IMR-90 (cell line): ENCODE data around the gene FRAS1. TPM values are rescaled to one million over a fixed set of nuclear protein-coding genes. Genes with fewer than 3 reads are reported as not detected.

Experiments used
- ATAC-seq: fragments of 200-7000 bp; cut with Tn5 transposase; 2 replicates; pipeline ENCODE4 v1.9.1; 2020; ENCODE audit warnings: low read depth, mild to moderate bottlenecking, moderate library complexity
- BruUV-seq: library from RNA; stranded (reverse); fragments of 400-500 nt; replicated peaks from 2 replicates; lab custom pipeline; 2021; lab: Mats Ljungman, UMichigan
- CTCF ChIA-PET: fragments of 300-600 bp; formaldehyde crosslinking; extraction: SDS; loops from one replicate; lab custom pipeline; 2021; ENCODE audit warnings: antibody characterized with exemption; lab: Yijun Ruan, JAX
- POLR2A ChIA-PET: fragments of 300-600 bp; sonication (Branson Sonifier 250); formaldehyde crosslinking; loops from one replicate; lab custom pipeline; 2022; ENCODE audit warnings: antibody characterized with exemption; ENCODE audit not compliant: unreplicated experiment; lab: Charles Lee
- DNase-seq: peaks from one replicate; pipeline ENCODE4 v3.0.0; 2013
- H2AFZ ChIP-seq: replicated peaks from 2 replicates; pipeline ENCODE3; 2013; ENCODE audit warnings: low read length, mild to moderate bottlenecking; ENCODE audit not compliant: poor library complexity
- H2AK5ac ChIP-seq: 2 replicates; pipeline ENCODE4 v1.6.1; 2013; ENCODE audit warnings: low read depth, low read length, inconsistent platforms
- H2AK9ac ChIP-seq: replicated peaks from 2 replicates; pipeline ENCODE3; 2013; ENCODE audit warnings: mild to moderate bottlenecking, low read depth, low read length, moderate library complexity; ENCODE audit not compliant: poor library complexity
- H2BK120ac ChIP-seq: 2 replicates; pipeline ENCODE4 v1.6.1; 2013; ENCODE audit warnings: low read depth, low read length, inconsistent platforms
- H2BK15ac ChIP-seq: 3 replicates; pipeline ENCODE4 v1.6.1; 2013; ENCODE audit warnings: low read depth, low read length, inconsistent platforms
- H2BK20ac ChIP-seq: 2 replicates; pipeline ENCODE4 v1.6.1; 2013; ENCODE audit warnings: low read depth, mild to moderate bottlenecking, inconsistent platforms, low read length, moderate library complexity
- H2BK5ac ChIP-seq: 2 replicates; pipeline ENCODE4 v1.6.1; 2013; ENCODE audit warnings: mild to moderate bottlenecking, low read depth, low read length, inconsistent platforms; ENCODE audit not compliant: poor library complexity, severe bottlenecking
- H3K14ac ChIP-seq: replicated peaks from 2 replicates; pipeline ENCODE4 v1.6.1; 2013; ENCODE audit warnings: low read depth, low read length, inconsistent platforms
- H3K18ac ChIP-seq: 2 replicates; pipeline ENCODE4 v1.6.1; 2013; ENCODE audit warnings: low read depth, low read length, control low read depth
- H3K23ac ChIP-seq: 2 replicates; pipeline ENCODE4 v1.6.1; 2013; ENCODE audit warnings: low read depth, low read length, inconsistent platforms
- H3K27ac ChIP-seq: 2 replicates; pipeline ENCODE4 v1.5.1; 2013; ENCODE audit warnings: mild to moderate bottlenecking, control low read depth, low read length; ENCODE audit not compliant: insufficient read depth
- H3K27me3 ChIP-seq: 2 replicates; pipeline ENCODE4 v1.6.1; 2013; ENCODE audit warnings: low read length; ENCODE audit not compliant: control insufficient read depth, insufficient read depth
- H3K36me3 ChIP-seq: 2 replicates; pipeline ENCODE4 v1.6.1; 2013; ENCODE audit warnings: low read length, mixed read lengths; ENCODE audit not compliant: control insufficient read depth, insufficient read depth
- H3K4ac ChIP-seq: 2 replicates; pipeline ENCODE4 v1.6.1; 2013; ENCODE audit warnings: low read depth, low read length, inconsistent platforms
- H3K4me1 ChIP-seq: 2 replicates; pipeline ENCODE4 v1.6.1; 2013; ENCODE audit warnings: low read length, mixed read lengths; ENCODE audit not compliant: control insufficient read depth, insufficient read depth
- H3K4me2 ChIP-seq: 2 replicates; pipeline ENCODE4 v1.6.1; 2013; ENCODE audit warnings: low read depth, mild to moderate bottlenecking, control low read depth, low read length, moderate library complexity
- H3K4me3 ChIP-seq: 2 replicates; pipeline ENCODE4 v1.5.1; 2013; ENCODE audit warnings: low read depth, mild to moderate bottlenecking, control low read depth, low read length, moderate library complexity; ENCODE audit not compliant: insufficient read depth
- H3K56ac ChIP-seq: 2 replicates; pipeline ENCODE4 v1.6.1; 2013; ENCODE audit warnings: low read length, inconsistent platforms; ENCODE audit not compliant: insufficient read depth; ENCODE audit errors: extremely low read depth
- H3K79me1 ChIP-seq, 2 experiments: 2 replicates each; pipeline ENCODE4 v1.6.1; 2013; ENCODE audit warnings: low read length in 2 of 2, inconsistent platforms in 1 of 2, low read depth in 1 of 2
- H3K9ac ChIP-seq: 2 replicates; pipeline ENCODE4 v1.6.1; 2013; ENCODE audit warnings: low read depth, low read length, control low read depth
- H3K9me1 ChIP-seq: 2 replicates; pipeline ENCODE4 v1.6.1; 2013; ENCODE audit warnings: low read length, inconsistent platforms; ENCODE audit not compliant: insufficient read depth
- H3K9me3 ChIP-seq: 2 replicates; pipeline ENCODE4 v1.6.1; 2013; ENCODE audit warnings: low read length; ENCODE audit not compliant: control insufficient read depth, insufficient read depth
- H4K20me1 ChIP-seq: 2 replicates; pipeline ENCODE4 v1.6.1; 2013; ENCODE audit warnings: low read length, inconsistent platforms; ENCODE audit not compliant: insufficient read depth
- H4K5ac ChIP-seq: 2 replicates; pipeline ENCODE4 v1.6.1; 2013; ENCODE audit warnings: mild to moderate bottlenecking, low read depth, low read length, control low read depth
- H4K8ac ChIP-seq, 2 experiments: 2 replicates each; pipeline ENCODE4 v1.6.1; 2013; ENCODE audit warnings: low read depth in 2 of 2, low read length in 2 of 2, control low read depth in 1 of 2, inconsistent platforms in 1 of 2
- H4K91ac ChIP-seq: 2 replicates; pipeline ENCODE4 v1.6.1; 2013; ENCODE audit warnings: low read depth, low read length, inconsistent platforms; ENCODE audit not compliant: insufficient read depth
- BHLHE40 ChIP-seq: fragments of 150-350 bp; IDR thresholded peaks from 2 replicates; pipeline ENCODE4 v1.6.1; 2016; ENCODE audit warnings: mild to moderate bottlenecking, low read depth, low read length
- CHD1 ChIP-seq: IDR thresholded peaks from 2 replicates; pipeline ENCODE4 v1.6.1; 2012; ENCODE audit warnings: low read depth, low read length, improper control_type of control experiment
- FOS ChIP-seq: fragments of 150-350 bp; IDR thresholded peaks from 2 replicates; pipeline ENCODE4 v1.6.1; 2016; ENCODE audit warnings: low read depth, low read length
- MAFK ChIP-seq: IDR thresholded peaks from 2 replicates; pipeline ENCODE4 v1.6.1; 2012; ENCODE audit warnings: low read depth, low read length, improper control_type of control experiment
- MAZ ChIP-seq: IDR thresholded peaks from 2 replicates; pipeline ENCODE4 v1.6.1; 2012; ENCODE audit warnings: low read depth, mild to moderate bottlenecking, low read length, improper control_type of control experiment, moderate library complexity, borderline replicate concordance
- MXI1 ChIP-seq: IDR thresholded peaks from 2 replicates; pipeline ENCODE4 v1.6.1; 2012; ENCODE audit warnings: low read depth, mild to moderate bottlenecking, low read length, moderate library complexity, borderline replicate concordance
- NFE2L2 ChIP-seq: fragments of 150-350 bp; IDR thresholded peaks from 2 replicates; pipeline ENCODE4 v1.6.1; 2016; ENCODE audit warnings: low read depth, mild to moderate bottlenecking, low read length
- POLR2A ChIP-seq: IDR thresholded peaks from 2 replicates; pipeline ENCODE4 v1.6.1; 2012; ENCODE audit warnings: mild to moderate bottlenecking, low read depth, low read length
- RCOR1 ChIP-seq: IDR thresholded peaks from 2 replicates; pipeline ENCODE4 v1.6.1; 2012; ENCODE audit warnings: mild to moderate bottlenecking, low read length, improper control_type of control experiment; ENCODE audit not compliant: insufficient replicate concordance
- RFX5 ChIP-seq: IDR thresholded peaks from 2 replicates; pipeline ENCODE4 v1.8.0; 2012; ENCODE audit warnings: low read depth, mild to moderate bottlenecking, low read length, moderate library complexity
- SMC3 ChIP-seq: fragments of 150-350 bp; IDR thresholded peaks from 2 replicates; pipeline ENCODE4 v1.6.1; 2016; ENCODE audit warnings: low read depth, mild to moderate bottlenecking, antibody characterized with exemption, low read length, moderate library complexity
- WGBS, 2 experiments: methylation state at CpG; one replicate each; pipeline versions ENCODE4 v1.1.5 to v1.1.7; 2013; ENCODE audit warnings: missing lambda C conversion rate in 2 of 2; ENCODE audit not compliant: insufficient read length in 1 of 2; ENCODE audit errors: extremely low coverage in 2 of 2; 5-methylcytosine and 5-hydroxymethylcytosine counted together
- dilution Hi-C: fragments of 300-500 bp; cut with HindIII; formaldehyde crosslinking; loops from one replicate; pipeline ENCODE4 v1.14.3; 2018; ENCODE audit warnings: low sequenced_read_pairs; ENCODE audit not compliant: unreplicated experiment
- in situ Hi-C: fragments of 300-500 bp; cut with MboI; formaldehyde crosslinking; loops from 3 replicates; pipeline ENCODE4 v1.14.3; 2019; ENCODE audit warnings: low sequenced_read_pairs, inconsistent platforms, mixed read lengths
- intact Hi-C: fragments of 100-400 bp; cut with micrococcal nuclease; formaldehyde crosslinking; loops from 2 replicates; pipeline ENCODE4 v1.10.0; 2022
- polyA plus RNA-seq, 3 experiments: library from polyadenylated mRNA; depleted of rRNA; stranded (reverse); fragments of >200 nt; gene quantifications; 2 replicates each; pipeline ENCODE4 v1.2.3, GENCODE V29; 2012; ENCODE audit warnings: low replicate concordance in 1 of 3
- total RNA-seq: library from RNA; depleted of rRNA; stranded (reverse); fragments of >200 nt; gene quantifications from 2 replicates; pipeline ENCODE4 v1.2.3, GENCODE V29; 2012
- TF ChIP-seq, protein P1 (sequence below): conservative IDR thresholded peaks from 2 replicates; pipeline ENCODE4 v1.5.1; 2012; ENCODE audit warnings: mild to moderate bottlenecking, low read depth, low read length, improper control_type of control experiment
- TF ChIP-seq, protein P2 (sequence below): fragments of 150-350 bp; IDR thresholded peaks from 2 replicates; pipeline ENCODE4 v1.6.1; 2016; ENCODE audit warnings: low read depth, mild to moderate bottlenecking, low read length, moderate library complexity, borderline replicate concordance
- TF ChIP-seq, protein P3 (sequence below): fragments of 150-350 bp; IDR thresholded peaks from 2 replicates; pipeline ENCODE4 v1.6.1; 2017; ENCODE audit warnings: mild to moderate bottlenecking, antibody characterized with exemption, low read length, low read depth

Gene FRAS1
- total and polyA plus RNA-seq, 2 of the 4 experiments (the other 2 are of a cell fraction): under 0.01 to 0.03 TPM

DNA sequence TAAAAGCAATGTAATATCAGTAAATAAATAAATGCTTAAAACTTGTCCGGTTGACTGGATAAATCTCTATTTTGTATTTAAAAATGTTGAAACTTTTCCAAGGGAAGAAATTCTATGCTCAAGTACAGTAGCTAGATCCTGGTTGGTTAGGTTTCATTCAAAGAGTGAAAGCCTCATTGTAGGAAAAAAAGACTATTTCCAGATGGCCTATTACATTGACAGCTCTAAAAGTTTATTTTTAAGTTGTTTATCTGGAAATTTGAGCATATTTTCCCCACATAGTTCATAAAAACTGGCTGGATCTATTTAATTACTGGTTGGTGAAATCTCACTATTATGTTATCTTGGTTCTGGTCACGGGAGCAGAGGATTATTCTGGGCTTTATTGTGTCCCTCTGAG, 38.0 kb downstream of the FRAS1 start:
- Histone ChIP-seq H3K9me1 (no peaks in the 10 kb centered on the region), H2AK9ac (no peak overlapping the region), H3K9ac (no peak overlapping the region), H2BK15ac (no peak overlapping the region), H3K36me3 (no peaks in the 10 kb centered on the region), H4K5ac (no peak overlapping the region), H4K91ac (no peak overlapping the region), H3K4me1 (no peaks in the 10 kb centered on the region), H2BK5ac (no peak overlapping the region), H3K27ac (no peak overlapping the region), H3K4ac (no peak overlapping the region), H2BK20ac (no peak overlapping the region), H2AFZ (no peak overlapping the region), H3K18ac (no peak overlapping the region), H3K27me3 (no peaks in the 10 kb centered on the region), H3K4me3 (no peak overlapping the region), H3K23ac (no peak overlapping the region), H3K79me1 (no peaks in the 10 kb centered on the region), H3K14ac (no peak overlapping the region), H4K20me1 (no peaks in the 10 kb centered on the region), H3K4me2 (no peak overlapping the region), H2BK120ac (no peak overlapping the region), H2AK5ac (no peak overlapping the region), H3K9me3 (no peaks in the 10 kb centered on the region), H3K56ac (no peak overlapping the region), H4K8ac (no peak overlapping the region)
- ATAC-seq (no peak), DNase-seq (no peak)
- WGBS, 2 experiments: no CpG with 5 or more reads among the region's 2 CpGs
- dilution Hi-C loops (no loop called here), intact Hi-C loops (no loop called here), in situ Hi-C loops (no loop called here)
- BruUV-seq: no TSS peak
- CTCF ChIA-PET: no interaction called here
- no peak for TF ChIP-seq SMC3
- no peak for TF ChIP-seq FOS
- TF ChIP-seq, protein P1, sequence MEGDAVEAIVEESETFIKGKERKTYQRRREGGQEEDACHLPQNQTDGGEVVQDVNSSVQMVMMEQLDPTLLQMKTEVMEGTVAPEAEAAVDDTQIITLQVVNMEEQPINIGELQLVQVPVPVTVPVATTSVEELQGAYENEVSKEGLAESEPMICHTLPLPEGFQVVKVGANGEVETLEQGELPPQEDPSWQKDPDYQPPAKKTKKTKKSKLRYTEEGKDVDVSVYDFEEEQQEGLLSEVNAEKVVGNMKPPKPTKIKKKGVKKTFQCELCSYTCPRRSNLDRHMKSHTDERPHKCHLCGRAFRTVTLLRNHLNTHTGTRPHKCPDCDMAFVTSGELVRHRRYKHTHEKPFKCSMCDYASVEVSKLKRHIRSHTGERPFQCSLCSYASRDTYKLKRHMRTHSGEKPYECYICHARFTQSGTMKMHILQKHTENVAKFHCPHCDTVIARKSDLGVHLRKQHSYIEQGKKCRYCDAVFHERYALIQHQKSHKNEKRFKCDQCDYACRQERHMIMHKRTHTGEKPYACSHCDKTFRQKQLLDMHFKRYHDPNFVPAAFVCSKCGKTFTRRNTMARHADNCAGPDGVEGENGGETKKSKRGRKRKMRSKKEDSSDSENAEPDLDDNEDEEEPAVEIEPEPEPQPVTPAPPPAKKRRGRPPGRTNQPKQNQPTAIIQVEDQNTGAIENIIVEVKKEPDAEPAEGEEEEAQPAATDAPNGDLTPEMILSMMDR: no peak
- TF ChIP-seq, protein P2, sequence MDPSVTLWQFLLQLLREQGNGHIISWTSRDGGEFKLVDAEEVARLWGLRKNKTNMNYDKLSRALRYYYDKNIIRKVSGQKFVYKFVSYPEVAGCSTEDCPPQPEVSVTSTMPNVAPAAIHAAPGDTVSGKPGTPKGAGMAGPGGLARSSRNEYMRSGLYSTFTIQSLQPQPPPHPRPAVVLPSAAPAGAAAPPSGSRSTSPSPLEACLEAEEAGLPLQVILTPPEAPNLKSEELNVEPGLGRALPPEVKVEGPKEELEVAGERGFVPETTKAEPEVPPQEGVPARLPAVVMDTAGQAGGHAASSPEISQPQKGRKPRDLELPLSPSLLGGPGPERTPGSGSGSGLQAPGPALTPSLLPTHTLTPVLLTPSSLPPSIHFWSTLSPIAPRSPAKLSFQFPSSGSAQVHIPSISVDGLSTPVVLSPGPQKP: no peak
- TF ChIP-seq MAFK: no peak
- TF ChIP-seq MAZ: no peak
- TF ChIP-seq NFE2L2: no peak
- TF ChIP-seq POLR2A: no peak
- no peak for TF ChIP-seq CHD1
- TF ChIP-seq, protein P3, sequence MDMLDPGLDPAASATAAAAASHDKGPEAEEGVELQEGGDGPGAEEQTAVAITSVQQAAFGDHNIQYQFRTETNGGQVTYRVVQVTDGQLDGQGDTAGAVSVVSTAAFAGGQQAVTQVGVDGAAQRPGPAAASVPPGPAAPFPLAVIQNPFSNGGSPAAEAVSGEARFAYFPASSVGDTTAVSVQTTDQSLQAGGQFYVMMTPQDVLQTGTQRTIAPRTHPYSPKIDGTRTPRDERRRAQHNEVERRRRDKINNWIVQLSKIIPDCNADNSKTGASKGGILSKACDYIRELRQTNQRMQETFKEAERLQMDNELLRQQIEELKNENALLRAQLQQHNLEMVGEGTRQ: no peak
- TF ChIP-seq RCOR1: no peak
- TF ChIP-seq MXI1: no peak
- no peak for TF ChIP-seq RFX5
- no peak for TF ChIP-seq BHLHE40
- POLR2A ChIA-PET: no interaction called here
